Glutamatergic neuron (in vitro differentiated cells): ENCODE measurements around the gene IL26. TPM values are rescaled to one million over a fixed set of nuclear protein-coding genes. Genes with fewer than 3 reads are reported as not detected.

Experiments used
- DNase-seq: peaks from one replicate; pipeline ENCODE4 v3.0.0; 2022
- H3K27ac Mint-ChIP-seq: one replicate; pipeline ENCODE4 v1.8.0; 2020; ENCODE audit warnings: mild to moderate bottlenecking, mixed read lengths, inconsistent platforms; ENCODE audit not compliant: unreplicated experiment
- H3K27me3 Mint-ChIP-seq: one replicate; pipeline ENCODE4 v1.8.0; 2020; ENCODE audit warnings: mild to moderate bottlenecking, moderate library complexity, mixed read lengths, inconsistent platforms; ENCODE audit not compliant: unreplicated experiment
- H3K36me3 Mint-ChIP-seq: one replicate; pipeline ENCODE4 v1.8.0; 2020; ENCODE audit warnings: mild to moderate bottlenecking, mixed read lengths, inconsistent platforms; ENCODE audit not compliant: unreplicated experiment
- H3K4me1 Mint-ChIP-seq: one replicate; pipeline ENCODE4 v1.8.0; 2020; ENCODE audit warnings: mild to moderate bottlenecking, low read depth, mixed read lengths, inconsistent platforms; ENCODE audit not compliant: unreplicated experiment
- H3K4me3 Mint-ChIP-seq: one replicate; pipeline ENCODE4 v1.8.0; 2020; ENCODE audit warnings: mild to moderate bottlenecking, mixed read lengths, inconsistent platforms; ENCODE audit not compliant: unreplicated experiment
- H3K9me3 Mint-ChIP-seq: one replicate; pipeline ENCODE4 v1.8.0; 2020; ENCODE audit warnings: mild to moderate bottlenecking, moderate library complexity, mixed read lengths, inconsistent platforms; ENCODE audit not compliant: unreplicated experiment
- total RNA-seq: library from RNA; stranded (reverse); fragmentation: NEBNext Ultra II Directional; extraction: Animal tissue kit (Norgen Biotek cat#: 25700); gene quantifications from one replicate; pipeline ENCODE4 v1.2.1, GENCODE V29; 2021; ENCODE audit not compliant: unreplicated experiment
- TF ChIP-seq, protein P1 (sequence below): fragments of 200-600 bp; sonication (generic); IDR thresholded peaks from one replicate; pipeline ENCODE4 v1.5.0; 2021; ENCODE audit not compliant: partially characterized antibody, unreplicated experiment

The IL26 gene
- total RNA-seq, 1 donor from 2014 or later = not detected

DNA sequence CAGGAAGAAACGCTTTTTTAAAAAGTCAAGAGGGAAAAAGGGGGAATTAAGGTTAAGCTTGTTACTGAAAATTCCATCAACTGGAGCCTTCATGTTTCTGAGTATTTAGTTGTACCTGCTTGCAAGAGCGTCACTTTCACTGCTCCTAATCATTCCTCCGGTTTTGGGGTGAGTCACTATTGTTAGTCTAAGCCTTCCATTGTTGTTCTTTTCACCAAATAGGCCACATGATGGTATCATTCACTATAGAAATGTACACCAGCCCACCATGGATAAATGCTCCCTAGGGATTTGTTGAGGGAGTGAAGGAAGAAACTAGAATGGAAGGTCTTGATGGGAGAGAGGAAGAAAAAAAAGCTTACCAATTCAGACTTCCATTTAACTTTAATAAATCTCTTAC, 24.8 kb upstream of the IL26 start:
- no peak for DNase-seq
- peaks cover 2% of the 10 kb centered on the region for H3K9me3 Mint-ChIP-seq

DNA sequence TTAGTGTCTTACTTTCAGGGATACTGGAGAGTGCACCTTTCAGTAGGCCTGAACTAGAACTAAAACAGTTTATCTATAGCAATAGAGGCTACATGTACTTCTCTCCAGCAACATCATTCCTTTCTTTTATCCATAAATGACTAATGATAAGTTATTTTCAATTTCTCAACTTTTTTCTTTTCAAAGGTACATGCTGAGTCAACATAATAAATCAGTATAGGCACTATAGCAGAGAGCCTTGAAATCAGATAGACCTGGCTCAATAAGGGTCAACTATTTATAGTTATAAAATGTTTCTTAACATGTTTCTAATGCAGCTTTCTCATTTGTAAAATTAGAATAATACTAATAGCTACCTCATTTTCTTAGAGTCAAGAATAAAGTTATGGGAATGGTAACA, 22.2 kb upstream of the IL26 start:
- peaks cover 2% of the 10 kb centered on the region for H3K9me3 Mint-ChIP-seq
- TF ChIP-seq, protein P1, sequence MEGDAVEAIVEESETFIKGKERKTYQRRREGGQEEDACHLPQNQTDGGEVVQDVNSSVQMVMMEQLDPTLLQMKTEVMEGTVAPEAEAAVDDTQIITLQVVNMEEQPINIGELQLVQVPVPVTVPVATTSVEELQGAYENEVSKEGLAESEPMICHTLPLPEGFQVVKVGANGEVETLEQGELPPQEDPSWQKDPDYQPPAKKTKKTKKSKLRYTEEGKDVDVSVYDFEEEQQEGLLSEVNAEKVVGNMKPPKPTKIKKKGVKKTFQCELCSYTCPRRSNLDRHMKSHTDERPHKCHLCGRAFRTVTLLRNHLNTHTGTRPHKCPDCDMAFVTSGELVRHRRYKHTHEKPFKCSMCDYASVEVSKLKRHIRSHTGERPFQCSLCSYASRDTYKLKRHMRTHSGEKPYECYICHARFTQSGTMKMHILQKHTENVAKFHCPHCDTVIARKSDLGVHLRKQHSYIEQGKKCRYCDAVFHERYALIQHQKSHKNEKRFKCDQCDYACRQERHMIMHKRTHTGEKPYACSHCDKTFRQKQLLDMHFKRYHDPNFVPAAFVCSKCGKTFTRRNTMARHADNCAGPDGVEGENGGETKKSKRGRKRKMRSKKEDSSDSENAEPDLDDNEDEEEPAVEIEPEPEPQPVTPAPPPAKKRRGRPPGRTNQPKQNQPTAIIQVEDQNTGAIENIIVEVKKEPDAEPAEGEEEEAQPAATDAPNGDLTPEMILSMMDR = no peak
- H3K36me3 Mint-ChIP-seq = no peaks in the 10 kb centered on the region
- no peak overlapping the region for H3K27ac Mint-ChIP-seq
- DNase-seq = no peak
- H3K27me3 Mint-ChIP-seq = peaks cover 2% of the 10 kb centered on the region
- peaks cover 2% of the 10 kb centered on the region for H3K4me1 Mint-ChIP-seq
- H3K4me3 Mint-ChIP-seq = no peak overlapping the region

More for the DNA sequence above, 24.8 kb upstream of the IL26 start:
- H3K27me3 Mint-ChIP-seq = peaks cover 2% of the 10 kb centered on the region
- H3K27ac Mint-ChIP-seq = no peak overlapping the region
- TF ChIP-seq, protein P1 = no peak
- H3K4me1 Mint-ChIP-seq = peaks cover 2% of the 10 kb centered on the region
- no peak overlapping the region for H3K4me3 Mint-ChIP-seq
- no peaks in the 10 kb centered on the region for H3K36me3 Mint-ChIP-seq

DNA sequence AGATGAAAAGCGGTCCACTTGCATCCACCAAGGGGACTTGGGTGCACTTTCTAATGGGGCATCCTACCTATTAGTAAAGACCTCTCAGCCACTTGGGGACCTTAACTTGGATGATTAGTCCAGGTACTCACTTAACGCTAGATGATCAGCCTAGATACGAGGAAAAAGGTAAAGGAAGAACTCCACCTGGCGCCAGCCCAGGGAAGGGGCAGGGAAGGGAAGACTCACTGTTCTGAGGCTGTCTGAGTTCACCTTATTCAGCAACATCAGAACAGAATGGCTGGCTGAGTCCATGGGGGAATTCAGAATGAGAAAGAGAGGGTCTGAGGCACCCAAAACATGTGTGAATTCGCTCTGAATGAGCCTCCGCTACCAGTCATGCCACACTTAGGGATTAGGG, 20.7 kb upstream of the IL26 start:
- no peak overlapping the region for H3K27ac Mint-ChIP-seq
- H3K4me3 Mint-ChIP-seq = no peak overlapping the region
- H3K36me3 Mint-ChIP-seq = no peaks in the 10 kb centered on the region
- peaks cover 2% of the 10 kb centered on the region for H3K4me1 Mint-ChIP-seq
- TF ChIP-seq, protein P1 = no peak
- DNase-seq = no peak
- H3K27me3 Mint-ChIP-seq = peaks cover 2% of the 10 kb centered on the region
- peaks cover 2% of the 10 kb centered on the region for H3K9me3 Mint-ChIP-seq

DNA sequence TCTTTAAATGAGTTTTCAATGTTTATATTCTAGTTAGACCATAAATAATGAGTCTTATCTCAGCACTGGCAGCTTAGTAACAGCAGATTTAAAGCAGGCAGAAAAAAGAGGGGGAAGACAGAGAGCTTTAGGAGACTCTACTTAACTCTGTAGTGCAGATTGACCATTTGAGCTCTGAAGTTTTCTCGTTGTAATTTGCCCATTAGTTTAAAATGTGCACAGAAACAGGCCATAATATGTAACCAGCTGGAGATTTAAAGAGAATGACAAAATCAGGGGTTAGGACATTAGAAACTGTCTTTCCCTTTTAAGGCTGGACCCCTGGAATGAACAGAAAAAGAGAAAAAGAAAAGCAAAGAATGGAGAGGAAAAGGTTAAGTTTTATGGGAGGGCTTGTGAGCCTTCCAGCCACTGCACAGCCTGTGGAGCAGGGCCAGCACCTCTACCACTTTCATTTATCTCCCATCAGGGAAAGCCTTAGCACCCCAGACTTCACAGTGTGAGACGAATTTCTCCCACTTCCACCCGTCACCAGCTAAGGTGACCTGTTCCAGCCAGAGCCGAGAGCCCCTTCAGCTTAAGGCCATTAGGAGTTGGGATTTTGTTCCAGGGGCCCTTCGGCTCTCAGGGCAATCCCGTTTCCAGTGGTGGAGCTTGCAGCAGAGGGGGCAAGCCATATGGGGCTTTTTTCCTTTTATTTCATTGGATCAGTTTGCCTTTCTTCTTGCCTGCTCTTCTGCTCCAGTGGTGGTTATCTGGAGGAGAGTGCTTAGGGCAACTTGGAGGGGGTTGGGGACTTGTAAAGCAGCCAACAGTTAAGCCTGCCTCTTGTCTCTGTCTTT, 19.8 kb upstream of the IL26 start:
- H3K27ac Mint-ChIP-seq = no peak overlapping the region
- TF ChIP-seq, protein P1 = no peak
- H3K4me3 Mint-ChIP-seq = no peak overlapping the region
- no peaks in the 10 kb centered on the region for H3K36me3 Mint-ChIP-seq
- peaks cover 2% of the 10 kb centered on the region for H3K27me3 Mint-ChIP-seq
- peaks cover 2% of the 10 kb centered on the region for H3K9me3 Mint-ChIP-seq
- DNase-seq = no peak
- H3K4me1 Mint-ChIP-seq = peaks cover under 1% of the 10 kb centered on the region

DNA sequence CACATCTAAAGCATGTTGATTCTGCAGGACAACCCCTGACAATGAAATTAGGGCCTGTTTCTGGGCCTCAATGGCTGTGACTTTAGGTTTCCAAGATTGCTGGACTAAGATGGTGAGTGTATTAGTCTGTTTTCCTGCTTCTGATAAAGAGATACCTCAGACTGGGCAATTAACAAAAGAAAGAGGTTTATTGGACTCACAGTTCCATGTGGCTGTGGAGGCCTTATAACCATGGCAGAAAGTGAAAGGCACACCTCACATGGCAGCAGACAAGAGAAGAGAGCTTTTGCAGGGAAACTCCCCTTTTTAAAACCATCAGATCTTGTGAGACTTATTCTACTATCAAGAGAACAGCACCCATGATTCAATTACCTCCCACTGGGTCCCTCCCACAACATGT, 17.2 kb upstream of the IL26 start:
- Mint-ChIP-seq H3K27me3 (peaks cover 2% of the 10 kb centered on the region), H3K4me1 (no peaks in the 10 kb centered on the region), H3K9me3 (peaks cover 2% of the 10 kb centered on the region), H3K4me3 (no peak overlapping the region), H3K27ac (no peak overlapping the region), H3K36me3 (no peaks in the 10 kb centered on the region)
- DNase-seq = no peak
- TF ChIP-seq, protein P1 = no peak
